Right renal pelvis (tissue), 4 donors: Measurements from ENCODE around the gene PRKAR1B. TPM values are rescaled to one million over a fixed set of nuclear protein-coding genes. Genes with fewer than 3 reads are reported as not detected.
"Not testable (repeated sequence)": the region's sequence is repeated elsewhere in the genome, so short reads cannot be mapped to it uniquely, and the experiment has no call there.

Source experiments
- DNase-seq, 4 donors: peaks; one replicate each; pipeline ENCODE4 v3.0.0-alpha.2; 2013; ENCODE audit warnings: low read depth in 4 of 4, low spot score in 3 of 4, missing footprints in 1 of 4
- polyA plus RNA-seq, 4 donors: library from polyadenylated mRNA; unstranded; fragments of 120-200 nt; gene quantifications; one replicate each; pipeline ENCODE4 v1.2.1, GENCODE V29; 2013; ENCODE audit not compliant: insufficient read length in 4 of 4

The PRKAR1B gene
- polyA plus RNA-seq, 4 donors = 34.7 to 47.2 (median 36.6) TPM

- DNase-seq = no peak
Observed at GRCh38 chr7:672891-673290, 54.2 kb downstream of the PRKAR1B start.

DNA sequence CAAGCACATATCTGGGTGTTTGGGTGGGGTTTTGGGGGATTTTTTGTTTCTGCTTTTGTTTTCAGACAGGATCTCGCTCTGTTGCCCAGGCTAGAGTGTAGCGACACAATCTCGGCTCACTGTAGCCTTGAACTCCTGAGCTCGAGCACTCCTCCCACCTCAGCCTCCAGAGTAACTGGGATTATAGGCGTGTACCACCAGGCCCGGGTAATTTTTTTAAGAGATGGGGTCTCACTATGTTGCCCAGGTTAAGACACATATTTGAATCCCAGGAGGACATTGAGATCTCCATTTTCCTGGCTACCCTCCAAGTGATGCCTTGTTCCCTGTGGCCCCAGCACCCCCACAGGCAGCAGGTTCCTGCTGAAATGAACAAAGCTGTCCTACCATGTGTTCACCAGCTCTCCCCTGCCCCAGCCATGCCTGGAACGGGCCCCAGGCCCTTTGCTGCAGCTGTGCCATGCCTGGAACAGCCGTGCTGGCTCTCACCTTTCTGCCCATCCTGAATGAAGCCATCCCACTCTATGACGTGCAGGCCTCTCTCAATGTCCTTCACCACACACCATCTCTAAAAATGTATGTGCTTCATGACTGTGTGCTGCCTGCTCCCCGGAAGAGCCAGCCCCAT, 55.6 kb downstream of the PRKAR1B start:
- DNase-seq = no peak

GRCh38 chr7:670501-671390, 56.3 kb downstream of the PRKAR1B start:
- no peak for DNase-seq

GRCh38 chr7:668958-669357, 58.1 kb downstream of the PRKAR1B start:
- no peak for DNase-seq

DNA sequence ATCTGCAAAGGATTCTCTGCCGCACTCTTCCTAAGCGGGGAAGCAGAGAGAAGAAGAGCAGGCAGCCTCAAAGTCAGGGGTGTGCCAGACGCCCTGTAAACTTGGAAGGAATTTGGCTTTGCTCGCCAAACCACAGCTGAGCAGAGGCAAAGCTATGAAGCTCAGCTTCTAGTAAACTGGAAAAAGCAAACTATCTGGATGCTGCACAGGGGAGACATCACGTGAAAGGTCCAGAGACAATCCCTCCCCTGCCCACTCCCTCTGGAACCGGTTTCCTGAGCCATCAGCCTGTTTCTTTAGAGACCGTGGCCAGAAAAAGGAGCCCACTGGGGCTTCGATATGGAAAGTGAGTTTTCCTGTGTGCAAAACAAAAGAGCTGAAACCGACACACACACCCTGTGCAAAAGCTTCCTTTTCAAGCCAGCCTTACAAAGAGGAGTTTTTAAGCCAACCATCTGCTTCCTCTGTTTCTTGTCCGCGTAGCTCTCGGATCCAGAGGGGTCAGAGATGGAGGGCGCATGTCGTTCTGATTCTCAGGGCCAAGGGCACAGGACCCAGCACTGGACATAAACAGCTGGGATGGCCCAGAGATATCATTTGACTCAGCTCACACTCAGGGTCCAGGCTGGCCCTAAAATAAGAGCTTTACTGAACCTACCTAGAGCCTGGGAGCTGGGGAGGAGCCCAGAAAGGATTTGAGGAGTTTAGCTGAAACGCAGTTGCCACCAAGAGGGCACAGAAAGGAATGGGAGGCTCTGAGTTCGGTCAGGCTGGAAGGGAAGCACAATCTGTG, 58.7 kb downstream of the PRKAR1B start:
- no peak for DNase-seq

DNA sequence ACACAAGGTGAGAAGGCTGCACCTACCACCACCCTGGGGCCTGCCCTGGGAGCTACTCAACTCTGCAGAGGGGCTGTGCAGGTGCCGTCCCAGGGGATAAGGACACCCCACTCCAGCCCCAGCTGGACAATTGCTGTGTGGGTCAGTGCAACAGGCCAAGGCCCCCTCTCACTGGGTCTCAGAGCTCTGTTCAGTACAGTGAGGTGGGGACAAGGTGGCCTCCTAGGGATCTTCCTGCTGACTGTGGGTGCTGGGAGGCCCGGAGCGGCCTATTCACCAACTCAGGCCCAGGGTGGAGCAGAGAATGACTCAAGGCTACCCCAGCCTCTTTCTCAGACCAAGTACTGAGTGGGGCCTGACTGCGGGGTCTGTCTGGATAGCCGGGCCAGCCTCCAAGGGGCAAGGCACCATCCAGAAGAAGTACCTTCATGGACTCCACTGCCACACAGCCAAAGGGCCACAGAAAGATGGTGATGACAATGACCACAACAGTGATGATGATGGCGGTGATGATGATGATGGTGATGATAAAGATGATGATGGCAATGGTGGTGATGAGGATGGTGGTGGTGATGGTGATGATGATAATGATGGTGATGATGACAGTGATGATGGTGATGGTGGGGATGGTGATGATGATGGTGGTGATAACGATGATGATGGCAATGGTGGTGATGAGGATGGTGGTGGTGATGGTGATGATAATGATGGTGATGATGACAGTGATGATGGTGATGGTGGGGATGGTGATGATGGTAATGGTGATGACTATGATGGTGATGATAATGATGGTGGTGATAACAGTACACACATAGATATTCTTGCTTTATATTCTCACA, 60.4 kb downstream of the PRKAR1B start:
- DNase-seq = no peak

- DNase-seq = no peak
Observed at GRCh38 chr7:665736-666453, 61.2 kb downstream of the PRKAR1B start.

DNA sequence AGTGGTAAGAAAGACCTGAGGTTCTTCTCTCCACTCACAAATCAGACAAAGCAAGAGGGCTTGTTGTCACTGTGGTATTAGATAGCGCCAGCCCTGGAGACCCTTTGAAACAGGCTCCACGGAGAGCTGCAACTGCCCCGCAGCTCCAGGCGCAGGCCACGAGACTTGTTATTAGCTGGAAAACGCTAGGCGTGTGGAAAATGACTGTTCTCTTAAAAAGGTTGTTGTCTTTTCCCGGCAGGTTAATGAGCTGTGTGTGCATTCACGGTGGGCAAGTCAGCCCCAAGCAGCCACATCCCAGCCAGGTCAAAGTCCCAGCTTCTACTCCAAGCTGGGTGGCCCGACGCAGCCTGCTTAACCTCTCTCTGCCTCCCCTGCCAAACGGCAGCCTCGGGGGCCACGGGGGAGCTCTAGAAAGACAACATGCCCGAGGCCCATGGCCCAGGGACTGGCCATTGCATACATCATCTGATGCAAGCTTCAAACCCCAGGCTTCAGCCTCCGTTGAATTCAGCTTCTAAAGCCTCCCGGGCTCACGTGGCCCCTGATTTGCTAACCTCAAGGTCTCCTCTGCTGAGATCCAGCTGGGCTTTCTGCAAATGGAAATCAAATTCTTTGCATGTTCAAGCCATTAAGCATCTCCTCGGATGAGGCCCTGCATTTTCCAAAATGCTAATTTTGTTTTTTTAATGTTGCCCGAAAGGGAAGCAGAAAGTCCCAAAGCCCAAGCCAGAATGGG, 61.9 kb downstream of the PRKAR1B start:
- peak in 3 of 4 donors; percentile 26 to 42 (median 40) for DNase-seq

DNA sequence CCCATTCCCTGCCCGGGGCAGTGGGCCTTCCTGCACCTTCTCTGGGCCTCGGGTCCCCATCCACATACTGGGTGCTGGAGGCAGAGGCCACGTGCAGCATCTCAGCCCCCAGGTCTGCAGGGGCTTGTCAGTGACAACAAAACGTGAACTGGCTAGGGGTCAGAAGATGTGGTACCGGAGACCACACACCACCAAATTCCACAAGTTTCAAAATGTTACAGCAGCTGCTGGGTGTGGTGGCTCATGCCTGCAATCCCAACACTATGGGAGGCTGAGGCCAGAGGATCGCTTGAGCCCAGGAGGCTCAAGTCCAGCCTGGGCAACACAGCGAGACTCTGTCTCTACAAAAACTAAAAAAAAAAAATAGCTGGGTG, 62.7 kb downstream of the PRKAR1B start:
- no peak for DNase-seq

- DNase-seq = no peak
Observed at GRCh38 chr7:662576-662975, 64.5 kb downstream of the PRKAR1B start.

- no peak for DNase-seq
Observed at GRCh38 chr7:659996-660395, 67.1 kb downstream of the PRKAR1B start.

DNA sequence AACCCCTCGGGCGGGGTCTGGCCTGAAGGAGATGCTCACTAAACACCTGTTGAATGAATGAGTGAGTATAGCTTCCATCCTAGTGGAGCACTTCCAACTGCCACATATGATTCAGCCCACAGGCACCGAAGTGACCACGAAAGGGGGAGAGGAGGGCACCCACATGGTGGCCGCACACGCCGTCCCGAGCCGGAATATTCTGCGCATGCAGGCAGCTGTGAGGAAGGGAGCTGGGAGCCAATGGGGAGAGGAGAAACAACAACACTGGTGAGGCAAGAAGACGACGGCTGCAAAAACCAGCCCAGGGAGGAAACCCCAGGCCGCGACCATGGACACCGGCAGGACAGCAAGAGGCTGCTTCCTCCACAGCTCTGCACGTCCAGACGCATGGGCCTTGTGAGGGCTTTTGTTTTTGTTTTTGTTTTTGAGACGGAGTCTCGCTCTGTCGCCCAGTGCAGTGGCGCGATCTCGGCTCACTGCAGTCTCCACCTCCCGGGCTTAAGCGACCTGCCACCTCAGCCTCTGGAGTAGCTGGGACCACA, 67.7 kb downstream of the PRKAR1B start:
- DNase-seq = no peak

- no peak for DNase-seq
Observed at GRCh38 chr7:657565-658119, 69.4 kb downstream of the PRKAR1B start.

- DNase-seq = not testable (repeated sequence)
Observed at GRCh38 chr7:657010-657409, 70.1 kb downstream of the PRKAR1B start.

- no peak for DNase-seq
Observed at GRCh38 chr7:655758-656157, 71.3 kb downstream of the PRKAR1B start.

DNA sequence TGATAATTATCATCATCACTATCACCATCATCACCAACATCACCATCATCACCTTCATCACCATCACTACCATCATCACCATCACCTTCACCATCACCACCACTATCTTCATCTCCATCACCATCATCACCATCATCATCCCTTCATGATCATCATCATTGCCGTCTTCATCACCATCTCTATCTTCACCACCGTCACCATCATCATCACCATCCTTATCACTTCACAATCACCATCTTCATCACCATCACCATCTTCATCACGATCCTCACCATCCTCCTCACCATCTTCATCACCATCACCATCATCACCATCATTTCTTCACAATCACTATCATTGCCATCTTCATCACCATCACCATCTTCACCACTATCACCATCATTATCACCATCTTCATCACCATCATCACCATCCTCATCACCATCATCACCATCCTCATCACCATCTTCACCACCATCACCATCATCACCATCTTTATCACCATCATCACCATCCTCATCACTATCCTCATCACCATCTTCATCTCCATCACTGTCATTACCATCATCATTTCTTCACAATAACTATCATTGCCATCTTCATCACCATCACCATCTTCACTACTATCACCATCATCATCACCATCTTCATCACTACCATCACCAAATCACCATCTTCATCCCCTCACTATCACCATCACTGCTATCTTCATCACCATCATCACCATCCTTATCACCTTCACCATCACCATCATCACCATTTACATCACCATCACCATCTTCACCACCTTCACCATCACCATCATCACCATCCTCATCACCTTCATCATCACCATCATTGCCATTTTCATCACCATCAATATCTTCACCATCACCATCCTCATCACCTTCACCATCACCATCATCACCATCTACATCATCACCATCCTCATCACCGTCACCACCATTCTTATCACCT, 73.0 kb downstream of the PRKAR1B start:
- no peak for DNase-seq

- DNase-seq = no peak
Observed at GRCh38 chr7:652881-653280, 74.2 kb downstream of the PRKAR1B start.
